KMS-11 (cell line): ENCODE results near the gene ACACA.

ENCODE experiments used
- H2AFZ ChIP-seq: fragments of 200-600 bp; sonication (generic); 2 replicates; pipeline ENCODE4 v1.6.1; 2016; ENCODE audit warnings: antibody characterized with exemption, mixed run types, low read depth
- H3K27ac ChIP-seq: fragments of 200-600 bp; sonication (generic); 2 replicates; pipeline ENCODE4 v1.6.1; 2016; ENCODE audit warnings: mild to moderate bottlenecking, mixed run types
- H3K27me3 ChIP-seq: fragments of 200-600 bp; sonication (generic); 2 replicates; pipeline ENCODE4 v1.6.1; 2017; ENCODE audit warnings: mild to moderate bottlenecking, low read depth, mixed run types, moderate library complexity; ENCODE audit not compliant: insufficient read depth
- H3K36me3 ChIP-seq: fragments of 200-600 bp; sonication (generic); 2 replicates; pipeline ENCODE4 v1.6.1; 2017; ENCODE audit warnings: mild to moderate bottlenecking, mixed run types; ENCODE audit not compliant: insufficient read depth
- H3K4me1 ChIP-seq: fragments of 200-600 bp; sonication (generic); 2 replicates; pipeline ENCODE4 v1.6.1; 2016; ENCODE audit warnings: mild to moderate bottlenecking, low read depth, mixed run types; ENCODE audit not compliant: poor library complexity, severe bottlenecking
- H3K4me2 ChIP-seq: fragments of 200-600 bp; sonication (generic); 2 replicates; pipeline ENCODE4 v1.7.0; 2016; ENCODE audit warnings: mild to moderate bottlenecking, mixed run types
- H3K4me3 ChIP-seq: fragments of 200-600 bp; sonication (generic); IDR thresholded peaks from 2 replicates; pipeline ENCODE4 v1.6.1; 2017; ENCODE audit warnings: low read depth, low read length, mixed read lengths; ENCODE audit not compliant: insufficient read depth
- H3K79me2 ChIP-seq: fragments of 200-600 bp; sonication (generic); 2 replicates; pipeline ENCODE4 v1.6.1; 2016; ENCODE audit warnings: low read depth, mixed run types; ENCODE audit not compliant: insufficient read depth
- H3K9ac ChIP-seq: fragments of 200-600 bp; sonication (generic); 2 replicates; pipeline ENCODE4 v1.6.1; 2016; ENCODE audit warnings: mild to moderate bottlenecking, mixed run types
- H4K20me1 ChIP-seq: fragments of 200-600 bp; sonication (generic); 2 replicates; pipeline ENCODE4 v1.6.1; 2016; ENCODE audit warnings: mild to moderate bottlenecking, mixed run types; ENCODE audit not compliant: insufficient read depth
- TF ChIP-seq, protein P1 (sequence below): fragments of 200-600 bp; sonication (generic); conservative IDR thresholded peaks from 2 replicates; pipeline ENCODE4 v1.6.1; 2017; ENCODE audit warnings: low read depth, mild to moderate bottlenecking, antibody characterized with exemption, low read length, moderate library complexity, mixed read lengths

ACACA gene

GRCh38 chr17:37168731-37169353 lies 237.8 kb downstream of the ACACA start:
- Histone ChIP-seq H3K9ac (no peak overlapping the region), H3K4me2 (no peak overlapping the region), H3K4me3 (no peak overlapping the region), H4K20me1 (no peaks in the 10 kb centered on the region), H3K4me1 (no peaks in the 10 kb centered on the region), H3K36me3 (no peaks in the 10 kb centered on the region), H2AFZ (no peak overlapping the region), H3K27me3 (no peaks in the 10 kb centered on the region), H3K79me2 (no peaks in the 10 kb centered on the region), H3K27ac (no peak overlapping the region)
- TF ChIP-seq, protein P1, sequence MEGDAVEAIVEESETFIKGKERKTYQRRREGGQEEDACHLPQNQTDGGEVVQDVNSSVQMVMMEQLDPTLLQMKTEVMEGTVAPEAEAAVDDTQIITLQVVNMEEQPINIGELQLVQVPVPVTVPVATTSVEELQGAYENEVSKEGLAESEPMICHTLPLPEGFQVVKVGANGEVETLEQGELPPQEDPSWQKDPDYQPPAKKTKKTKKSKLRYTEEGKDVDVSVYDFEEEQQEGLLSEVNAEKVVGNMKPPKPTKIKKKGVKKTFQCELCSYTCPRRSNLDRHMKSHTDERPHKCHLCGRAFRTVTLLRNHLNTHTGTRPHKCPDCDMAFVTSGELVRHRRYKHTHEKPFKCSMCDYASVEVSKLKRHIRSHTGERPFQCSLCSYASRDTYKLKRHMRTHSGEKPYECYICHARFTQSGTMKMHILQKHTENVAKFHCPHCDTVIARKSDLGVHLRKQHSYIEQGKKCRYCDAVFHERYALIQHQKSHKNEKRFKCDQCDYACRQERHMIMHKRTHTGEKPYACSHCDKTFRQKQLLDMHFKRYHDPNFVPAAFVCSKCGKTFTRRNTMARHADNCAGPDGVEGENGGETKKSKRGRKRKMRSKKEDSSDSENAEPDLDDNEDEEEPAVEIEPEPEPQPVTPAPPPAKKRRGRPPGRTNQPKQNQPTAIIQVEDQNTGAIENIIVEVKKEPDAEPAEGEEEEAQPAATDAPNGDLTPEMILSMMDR: no peak

DNA sequence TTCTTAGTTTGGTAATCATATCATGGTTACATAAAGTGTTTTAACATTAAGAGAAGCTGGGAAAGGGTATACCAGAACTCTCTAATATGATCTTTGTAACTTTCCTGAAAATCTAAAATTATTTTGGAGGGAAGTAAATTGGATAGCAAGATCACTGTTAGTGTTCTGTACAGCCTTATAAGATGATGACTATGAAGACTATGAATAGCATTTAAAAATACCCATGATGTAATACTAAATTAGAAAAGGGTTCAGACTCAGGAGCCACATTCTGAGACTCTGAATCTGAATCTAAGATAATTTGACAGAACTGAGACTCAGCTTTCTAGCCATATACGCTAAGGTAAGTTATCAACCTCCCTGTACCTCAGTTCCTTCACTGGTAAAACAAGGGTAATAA lies 238.9 kb downstream of the ACACA start:
- Histone ChIP-seq H2AFZ (no peak overlapping the region), H3K9ac (no peak overlapping the region), H3K4me1 (no peaks in the 10 kb centered on the region), H3K27ac (no peak overlapping the region), H4K20me1 (no peaks in the 10 kb centered on the region), H3K36me3 (no peaks in the 10 kb centered on the region), H3K27me3 (no peaks in the 10 kb centered on the region), H3K4me2 (no peak overlapping the region), H3K4me3 (no peak overlapping the region), H3K79me2 (no peaks in the 10 kb centered on the region)
- TF ChIP-seq, protein P1: no peak

- H3K36me3 ChIP-seq: peaks cover 3% of the 10 kb centered on the region; the same call in 1 of the 2 replicates
Observed at GRCh38 chr17:37164057-37164456, 242.6 kb downstream of the ACACA start.

DNA sequence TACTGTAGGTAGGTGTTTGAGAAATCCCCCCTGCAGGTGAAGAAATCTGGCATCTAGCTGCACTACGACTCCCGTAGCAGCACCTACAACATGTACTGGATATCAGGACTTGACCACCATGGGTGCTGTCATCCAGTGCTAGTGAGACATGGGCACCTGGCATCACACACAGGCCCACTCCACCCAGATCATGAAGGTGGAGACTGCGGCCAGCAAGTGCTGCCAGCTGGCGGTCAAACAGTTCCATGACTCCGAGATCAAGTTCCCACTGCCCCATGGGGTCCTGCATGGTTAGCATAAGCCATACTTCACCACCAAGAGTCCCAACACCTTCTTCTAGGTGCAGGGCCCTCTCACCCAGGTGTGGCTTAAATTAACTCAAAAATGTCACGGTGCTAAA lies 243.8 kb downstream of the ACACA start:
- H3K79me2 ChIP-seq: no peaks in the 10 kb centered on the region
- H3K27me3 ChIP-seq: no peaks in the 10 kb centered on the region
- H4K20me1 ChIP-seq: no peaks in the 10 kb centered on the region
- H3K4me3 ChIP-seq: no peak overlapping the region
- no peak overlapping the region for H3K4me2 ChIP-seq
- no peak overlapping the region for H3K27ac ChIP-seq
- no peaks in the 10 kb centered on the region for H3K4me1 ChIP-seq
- H3K36me3 ChIP-seq: peaks cover 3% of the 10 kb centered on the region; the same call in 1 of the 2 replicates
- TF ChIP-seq, protein P1: no peak
- no peak overlapping the region for H2AFZ ChIP-seq
- H3K9ac ChIP-seq: no peak overlapping the region

More at GRCh38 chr17:37164057-37164456, 242.6 kb downstream of the ACACA start:
- H3K27ac ChIP-seq: no peak overlapping the region
- TF ChIP-seq, protein P1: no peak
- no peaks in the 10 kb centered on the region for H3K79me2 ChIP-seq
- H3K9ac ChIP-seq: no peak overlapping the region
- no peak overlapping the region for H3K4me2 ChIP-seq
- no peak overlapping the region for H3K4me3 ChIP-seq
- no peaks in the 10 kb centered on the region for H3K27me3 ChIP-seq
- H4K20me1 ChIP-seq: no peaks in the 10 kb centered on the region
- H2AFZ ChIP-seq: no peak overlapping the region
- no peaks in the 10 kb centered on the region for H3K4me1 ChIP-seq
